GM23338 (cell line): Measurements from ENCODE around the gene FBXO9.

ENCODE experiments used
- CREB1 ChIP-seq: fragments of 250-450 bp; sonication (Bioruptor Pico); IDR thresholded peaks from 2 replicates; pipeline ENCODE4 v1.5.0; 2020; ENCODE audit warnings: low read depth, mild to moderate bottlenecking, moderate library complexity
- CTCF ChIP-seq, 2 experiments: fragments of 200-600 bp in 1 of 2; sonication (generic) in 1 of 2; conservative IDR thresholded peaks; 2 replicates each; pipeline versions ENCODE4 v1.5.1 to v1.6.1; 2016 to 2017; ENCODE audit warnings: antibody characterized with exemption in 2 of 2, low read depth in 2 of 2, mild to moderate bottlenecking in 2 of 2, moderate library complexity in 1 of 2
- ETS1 ChIP-seq: IDR thresholded peaks from 2 replicates; pipeline ENCODE4 v1.6.1; 2016; ENCODE audit warnings: antibody characterized with exemption
- EZH2 ChIP-seq: fragments of 200-600 bp; sonication (generic); IDR thresholded peaks from one replicate; pipeline ENCODE4 v1.8.0; 2017; ENCODE audit warnings: antibody characterized with exemption, mild to moderate bottlenecking, low read depth; ENCODE audit not compliant: unreplicated experiment
- EZH2phosphoT487 ChIP-seq: fragments of 200-600 bp; sonication (generic); IDR thresholded peaks from one replicate; pipeline ENCODE4 v1.8.1; 2018; ENCODE audit warnings: antibody characterized with exemption; ENCODE audit not compliant: unreplicated experiment
- JUNB ChIP-seq: IDR thresholded peaks from one replicate; pipeline ENCODE4 v1.6.1; 2016; ENCODE audit warnings: antibody characterized with exemption; ENCODE audit not compliant: unreplicated experiment
- NANOG ChIP-seq: IDR thresholded peaks from 2 replicates; pipeline ENCODE4 v1.6.1; 2016; ENCODE audit warnings: antibody characterized with exemption, borderline replicate concordance
- POLR2AphosphoS5 ChIP-seq: IDR thresholded peaks from 2 replicates; pipeline ENCODE4 v1.6.1; 2016; ENCODE audit warnings: antibody characterized with exemption, low read depth
- REST ChIP-seq: IDR thresholded peaks from one replicate; pipeline ENCODE4 v1.6.1; 2018; ENCODE audit warnings: antibody characterized with exemption; ENCODE audit not compliant: unreplicated experiment
- STAT1 ChIP-seq: IDR thresholded peaks from one replicate; pipeline ENCODE4 v1.6.1; 2016; ENCODE audit warnings: antibody characterized with exemption; ENCODE audit not compliant: unreplicated experiment
- ZNF114 ChIP-seq: fragments of 250-450 bp; sonication (Bioruptor Pico); IDR thresholded peaks from 2 replicates; pipeline ENCODE4 v1.5.0; 2020; ENCODE audit warnings: mild to moderate bottlenecking, moderate library complexity
- ZNF331 ChIP-seq: fragments of 250-450 bp; sonication (Bioruptor Pico); IDR thresholded peaks from 2 replicates; pipeline ENCODE4 v1.5.0; 2020; ENCODE audit warnings: low read depth, mild to moderate bottlenecking, moderate library complexity
- ZNF462 ChIP-seq: fragments of 250-450 bp; sonication (Bioruptor Pico); IDR thresholded peaks from 2 replicates; pipeline ENCODE4 v1.5.0; 2020; ENCODE audit warnings: mild to moderate bottlenecking, moderate library complexity

GRCh38 chr6:53065266-53066076 is at the start of gene FBXO9:
- TF ChIP-seq POLR2AphosphoS5 (peak; percentile 84), JUNB (no peak), CTCF (conservative IDR thresholded peaks at IDR 0.05; ENCODE audit: low read depth in 2 of 2) (no peak), EZH2phosphoT487 (no peak), REST (no peak), EZH2 (no peak), ETS1 (no peak), CREB1 (CRISPR knock-in tag) (no peak), ZNF331 (no peak), ZNF114 (CRISPR knock-in tag) (no peak), STAT1 (no peak), NANOG (no peak), ZNF462 (no peak)
